GM18858 (cell line): ENCODE measurements around the gene NSG1.
"Not testable (repeated sequence)": the region's sequence is repeated elsewhere in the genome, so short reads cannot be mapped to it uniquely, and the experiment has no call there.

ENCODE experiments used
- ATAC-seq: cut with Tn5 transposase; IDR thresholded peaks from one replicate; pipeline ENCODE4 v1.9.1; 2021; ENCODE audit not compliant: unreplicated experiment

NSG1 gene

DNA sequence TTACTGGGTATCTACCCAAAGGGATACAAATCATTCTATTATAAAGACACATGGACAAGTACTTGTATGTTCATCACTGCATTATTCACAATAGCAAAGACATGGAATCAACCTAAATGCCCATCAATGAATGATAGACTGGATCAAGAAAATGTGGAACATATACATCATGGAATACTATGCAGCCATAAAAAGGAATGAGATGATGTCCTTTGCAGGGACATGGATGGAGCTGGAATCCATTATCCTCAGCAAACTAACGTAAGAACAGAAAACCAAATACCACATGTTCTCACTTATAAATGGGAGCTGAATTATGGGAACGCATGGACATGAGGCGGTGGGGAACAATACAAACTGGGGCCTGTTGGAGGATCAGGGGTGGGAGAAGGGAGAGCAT, 78.3 kb downstream of the NSG1 start:
- not testable (repeated sequence) for ATAC-seq
